Measurements from ENCODE around the gene ADGRE3.

DNA sequence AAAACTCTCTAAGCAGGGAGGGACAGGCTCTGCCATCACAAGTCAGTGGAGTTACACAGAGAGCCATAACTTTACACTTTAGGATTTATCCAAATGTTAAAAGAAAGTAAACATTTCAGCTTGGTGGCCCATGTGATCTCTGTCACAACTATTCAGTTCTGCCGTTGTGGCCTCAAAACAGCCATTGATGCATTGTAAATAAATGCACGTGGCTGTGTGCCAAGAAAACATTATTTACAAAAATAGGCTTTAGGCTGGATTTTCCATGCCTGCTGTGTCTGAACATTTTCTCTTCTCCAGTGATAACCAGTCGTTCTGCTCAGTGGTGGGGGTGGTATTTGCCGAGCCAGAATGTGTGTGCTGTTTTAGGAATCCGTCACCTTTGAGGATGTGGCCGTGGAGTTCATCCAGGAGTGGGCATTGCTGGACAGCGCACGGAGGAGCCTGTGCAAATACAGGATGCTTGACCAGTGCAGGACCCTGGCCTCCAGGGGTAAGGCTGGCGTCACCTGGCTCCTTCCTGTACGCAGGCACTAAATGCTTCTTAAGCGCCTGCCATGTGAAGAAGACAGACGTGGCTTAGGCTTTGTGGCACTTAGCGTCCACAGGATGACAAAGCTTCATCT is 20.1 kb upstream of the ADGRE3 start:
- no peak for TF ChIP-seq EZH2 (IDR thresholded peaks at IDR 0.05; ENCODE audit: low read length)
- TF ChIP-seq, protein P1, sequence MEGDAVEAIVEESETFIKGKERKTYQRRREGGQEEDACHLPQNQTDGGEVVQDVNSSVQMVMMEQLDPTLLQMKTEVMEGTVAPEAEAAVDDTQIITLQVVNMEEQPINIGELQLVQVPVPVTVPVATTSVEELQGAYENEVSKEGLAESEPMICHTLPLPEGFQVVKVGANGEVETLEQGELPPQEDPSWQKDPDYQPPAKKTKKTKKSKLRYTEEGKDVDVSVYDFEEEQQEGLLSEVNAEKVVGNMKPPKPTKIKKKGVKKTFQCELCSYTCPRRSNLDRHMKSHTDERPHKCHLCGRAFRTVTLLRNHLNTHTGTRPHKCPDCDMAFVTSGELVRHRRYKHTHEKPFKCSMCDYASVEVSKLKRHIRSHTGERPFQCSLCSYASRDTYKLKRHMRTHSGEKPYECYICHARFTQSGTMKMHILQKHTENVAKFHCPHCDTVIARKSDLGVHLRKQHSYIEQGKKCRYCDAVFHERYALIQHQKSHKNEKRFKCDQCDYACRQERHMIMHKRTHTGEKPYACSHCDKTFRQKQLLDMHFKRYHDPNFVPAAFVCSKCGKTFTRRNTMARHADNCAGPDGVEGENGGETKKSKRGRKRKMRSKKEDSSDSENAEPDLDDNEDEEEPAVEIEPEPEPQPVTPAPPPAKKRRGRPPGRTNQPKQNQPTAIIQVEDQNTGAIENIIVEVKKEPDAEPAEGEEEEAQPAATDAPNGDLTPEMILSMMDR (optimal IDR thresholded peaks at IDR 0.05 in 1 of 3, IDR thresholded peaks at IDR 0.05 in 1 of 3, conservative IDR thresholded peaks at IDR 0.05 in 1 of 3; ENCODE audit: extremely low read depth in 1 of 3, insufficient read depth in 2 of 3, low read length in 3 of 3) = no peak

Measured in keratinocyte (primary cell).